ENCODE measurements around the gene DOCK4.

Gene DOCK4

GRCh38 chr7:111682588-111683340, 523.4 kb downstream of the DOCK4 start:
- Histone ChIP-seq H3K36me3 (ENCODE audit: low read length) (no peaks in the 10 kb centered on the region), H3F3A (ENCODE audit: insufficient read depth) (no peaks in the 10 kb centered on the region), H3K9me3 (ENCODE audit: insufficient read depth, low read length) (no peaks in the 10 kb centered on the region), H3K9ac (ENCODE audit: low read length) (no peak overlapping the region), H2AFZ (ENCODE audit: low read depth, low read length, severe bottlenecking) (no peak overlapping the region), H3K27me3 (ENCODE audit: low read length) (no peaks in the 10 kb centered on the region), H3K4me2 (ENCODE audit: low read depth, low read length, poor library complexity, severe bottlenecking) (no peak overlapping the region), H3K4me3 (ENCODE audit: insufficient read depth, low read length, poor library complexity, severe bottlenecking) (no peak overlapping the region), H3K9me2 (replicated peaks; ENCODE audit: insufficient read depth, low read length) (no peaks in the 10 kb centered on the region), H3K79me2 (ENCODE audit: insufficient read depth, low read length) (no peaks in the 10 kb centered on the region), H4K20me1 (ENCODE audit: low read depth, low read length) (no peaks in the 10 kb centered on the region), H3K27ac (ENCODE audit: low read depth, low read length) (no peak overlapping the region)
- no peak for TF ChIP-seq CTCF (IDR thresholded peaks at IDR 0.05; ENCODE audit: insufficient read depth, low read length, poor library complexity, severe bottlenecking)
- TF ChIP-seq EZH2phosphoT487 (conservative IDR thresholded peaks at IDR 0.05; ENCODE audit: low read length), result no peak

DNA sequence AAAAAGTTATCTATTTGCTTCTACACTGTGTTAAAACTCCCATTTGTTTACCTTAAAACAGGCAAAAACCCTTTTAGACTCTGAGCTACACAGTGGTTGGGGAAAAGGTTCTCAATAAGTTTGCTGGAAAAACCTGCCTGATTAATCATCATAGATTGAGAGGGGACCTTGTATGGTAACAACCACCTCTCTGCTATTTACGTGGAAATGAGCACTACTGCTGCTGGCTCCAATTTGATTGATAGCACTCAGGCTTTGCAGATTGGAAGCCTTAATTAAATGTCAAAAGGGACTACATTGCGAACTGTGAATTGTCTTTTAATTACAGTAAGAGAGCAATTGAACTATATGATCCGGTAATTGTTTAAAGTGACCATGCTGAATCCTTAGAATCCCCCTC, 525.0 kb downstream of the DOCK4 start:
- no peaks in the 10 kb centered on the region for H3K9me3 ChIP-seq (ENCODE audit: insufficient read depth, low read length)
- TF ChIP-seq EZH2phosphoT487 (conservative IDR thresholded peaks at IDR 0.05; ENCODE audit: low read length) (no peak), CTCF (IDR thresholded peaks at IDR 0.05; ENCODE audit: insufficient read depth, low read length, poor library complexity, severe bottlenecking) (no peak)
- no peaks in the 10 kb centered on the region for H4K20me1 ChIP-seq (ENCODE audit: low read depth, low read length)
- no peak overlapping the region for H3K27ac ChIP-seq (ENCODE audit: low read depth, low read length)
- no peaks in the 10 kb centered on the region for H3K27me3 ChIP-seq (ENCODE audit: low read length)
- H3K4me2 ChIP-seq (ENCODE audit: low read depth, low read length, poor library complexity, severe bottlenecking), result no peak overlapping the region
- H3K36me3 ChIP-seq (ENCODE audit: low read length), result no peaks in the 10 kb centered on the region
- no peaks in the 10 kb centered on the region for H3K9me2 ChIP-seq (replicated peaks; ENCODE audit: insufficient read depth, low read length)
- H3F3A ChIP-seq (ENCODE audit: insufficient read depth), result no peaks in the 10 kb centered on the region
- no peak overlapping the region for H3K9ac ChIP-seq (ENCODE audit: low read length)
- H2AFZ ChIP-seq (ENCODE audit: low read depth, low read length, severe bottlenecking), result no peak overlapping the region
- no peaks in the 10 kb centered on the region for H3K79me2 ChIP-seq (ENCODE audit: insufficient read depth, low read length)
- no peak overlapping the region for H3K4me3 ChIP-seq (ENCODE audit: insufficient read depth, low read length, poor library complexity, severe bottlenecking)

GRCh38 chr7:111678986-111679385, 527.2 kb downstream of the DOCK4 start:
- Histone ChIP-seq H3K36me3 (ENCODE audit: low read length) (no peaks in the 10 kb centered on the region), H3K9me2 (replicated peaks; ENCODE audit: insufficient read depth, low read length) (no peaks in the 10 kb centered on the region), H3K4me2 (ENCODE audit: low read depth, low read length, poor library complexity, severe bottlenecking) (no peak overlapping the region), H3K9ac (ENCODE audit: low read length) (no peak overlapping the region), H3K27me3 (ENCODE audit: low read length) (no peaks in the 10 kb centered on the region), H3F3A (ENCODE audit: insufficient read depth) (no peaks in the 10 kb centered on the region), H3K79me2 (ENCODE audit: insufficient read depth, low read length) (no peaks in the 10 kb centered on the region), H3K9me3 (ENCODE audit: insufficient read depth, low read length) (no peaks in the 10 kb centered on the region), H3K4me3 (ENCODE audit: insufficient read depth, low read length, poor library complexity, severe bottlenecking) (no peak overlapping the region), H2AFZ (ENCODE audit: low read depth, low read length, severe bottlenecking) (no peak overlapping the region), H4K20me1 (ENCODE audit: low read depth, low read length) (no peaks in the 10 kb centered on the region), H3K27ac (ENCODE audit: low read depth, low read length) (no peak overlapping the region)
- no peak for TF ChIP-seq EZH2phosphoT487 (conservative IDR thresholded peaks at IDR 0.05; ENCODE audit: low read length)
- no peak for TF ChIP-seq CTCF (IDR thresholded peaks at IDR 0.05; ENCODE audit: insufficient read depth, low read length, poor library complexity, severe bottlenecking)
